HUES64 (cell line): ENCODE data around the gene GPR37. TPM values are rescaled to one million over a fixed set of nuclear protein-coding genes. Genes with fewer than 3 reads are reported as not detected.

ENCODE experiments used
- H3K27ac ChIP-seq: 2 replicates; pipeline ENCODE4 v1.7.0; 2013; ENCODE audit warnings: low read depth, low read length, inconsistent platforms
- H3K27me3 ChIP-seq: 2 replicates; pipeline ENCODE4 v1.6.1; 2013; ENCODE audit warnings: mild to moderate bottlenecking, low read length; ENCODE audit not compliant: insufficient read depth
- H3K36me3 ChIP-seq: 2 replicates; pipeline ENCODE4 v1.6.1; 2013; ENCODE audit warnings: mild to moderate bottlenecking, low read length; ENCODE audit not compliant: insufficient read depth
- H3K4me1 ChIP-seq: 2 replicates; pipeline ENCODE4 v1.6.1; 2013; ENCODE audit warnings: mild to moderate bottlenecking, low read length, moderate library complexity; ENCODE audit not compliant: insufficient read depth
- H3K4me3 ChIP-seq: 2 replicates; pipeline ENCODE4 v1.5.1; 2013; ENCODE audit warnings: mild to moderate bottlenecking, low read length, moderate library complexity
- H3K9ac ChIP-seq: 2 replicates; pipeline ENCODE4 v1.6.1; 2013; ENCODE audit warnings: mild to moderate bottlenecking, low read depth, low read length
- H3K9me3 ChIP-seq: 2 replicates; pipeline ENCODE4 v1.6.1; 2013; ENCODE audit warnings: low read depth, low read length; ENCODE audit not compliant: insufficient read depth
- WGBS: fragments of 150-250, 120-280 bp; methylation state at CpG from one replicate; pipeline ENCODE4 v1.1.7; 2013; ENCODE audit warnings: missing lambda C conversion rate; 5-methylcytosine and 5-hydroxymethylcytosine counted together
- polyA plus RNA-seq, 2 experiments: library from polyadenylated mRNA; stranded (reverse); fragments of 50-300 nt; gene quantifications; one replicate each; pipeline ENCODE4 v1.2.3, GENCODE V29; 2013

GPR37 gene
- polyA plus RNA-seq (2013, experiment 1 of 2), result 4.8 TPM
- polyA plus RNA-seq (2013, experiment 2 of 2), result 5.2 TPM

- no peaks in the 10 kb centered on the region for H3K9me3 ChIP-seq
- peaks cover 5% of the 10 kb centered on the region for H3K4me1 ChIP-seq
- H3K27ac ChIP-seq, result peak within 1 kb of the TSS; percentile 31; the same call in 1 of the 2 replicates
- H3K9ac ChIP-seq, result peak within 1 kb of the TSS; percentile 66
- peak within 1 kb of the TSS; percentile 87 for H3K4me3 ChIP-seq
- WGBS, result under 1% methylated on average over 78 of the region's 81 CpGs
- peaks cover 35% of the 10 kb centered on the region for H3K27me3 ChIP-seq
- no peaks in the 10 kb centered on the region for H3K36me3 ChIP-seq
Measured at GRCh38 chr7:124765401-124766352, at the start of gene GPR37. GPR37 (minus strand) TSS chr7:124765792; CDS start chr7:124764976, 816 bp downstream.

GRCh38 chr7:124813994-124814798 lies 48.6 kb upstream of the GPR37 start:
- Histone ChIP-seq H3K4me1 (peaks cover 37% of the 10 kb centered on the region), H3K9ac (no peak overlapping the region), H3K36me3 (no peaks in the 10 kb centered on the region), H3K9me3 (no peaks in the 10 kb centered on the region), H3K27ac (no peak overlapping the region), H3K4me3 (no peak overlapping the region), H3K27me3 (no peaks in the 10 kb centered on the region)
- WGBS, result 92% methylated on average over 2 of the region's 2 CpGs

DNA sequence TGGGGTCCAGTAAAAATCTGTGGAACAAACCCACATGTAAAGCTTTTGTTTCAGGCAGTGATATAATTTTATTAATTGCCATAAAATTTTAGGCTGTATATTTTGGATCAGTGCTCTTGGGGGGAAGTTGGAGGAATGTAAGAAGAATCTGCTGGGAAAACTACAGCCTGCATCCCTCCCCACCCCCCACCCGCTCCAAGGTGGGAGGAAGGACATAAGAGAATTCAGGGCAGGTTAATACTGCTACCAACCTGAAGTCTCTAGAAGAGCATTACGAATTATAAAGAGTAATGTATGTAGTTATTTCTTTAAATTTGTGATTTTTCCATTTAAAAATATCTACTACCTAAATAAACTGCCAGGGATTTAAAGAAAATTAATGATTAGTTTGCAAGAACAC lies 47.2 kb upstream of the GPR37 start:
- WGBS, result no CpG with 5 or more reads among the region's 2 CpGs
- Histone ChIP-seq H3K27ac (0 out of 2 replicates have a peak overlapping the region, but pooled peaks have one; percentile 33), H3K36me3 (no peaks in the 10 kb centered on the region)

GRCh38 chr7:124811341-124811740 lies 45.7 kb upstream of the GPR37 start:
- Histone ChIP-seq H3K9me3 (no peaks in the 10 kb centered on the region), H3K27me3 (no peaks in the 10 kb centered on the region), H3K36me3 (no peaks in the 10 kb centered on the region), H3K27ac (no peak overlapping the region), H3K4me1 (peaks cover 43% of the 10 kb centered on the region), H3K9ac (no peak overlapping the region), H3K4me3 (no peak overlapping the region)
- 95% methylated on average over 1 of the region's 1 CpG for whole genome bisulfite sequencing

More for the DNA sequence above, 47.2 kb upstream of the GPR37 start:
- Histone ChIP-seq H3K4me1 (peaks cover 43% of the 10 kb centered on the region), H3K9ac (no peak overlapping the region), H3K27me3 (no peaks in the 10 kb centered on the region), H3K9me3 (no peaks in the 10 kb centered on the region), H3K4me3 (no peak overlapping the region)

GRCh38 chr7:124810605-124811004 lies 45.0 kb upstream of the GPR37 start:
- Histone ChIP-seq H3K36me3 (no peaks in the 10 kb centered on the region), H3K27me3 (no peaks in the 10 kb centered on the region), H3K27ac (peak overlapping the region; percentile 68; the same call in 1 of the 2 replicates), H3K4me3 (no peak overlapping the region), H3K9me3 (no peaks in the 10 kb centered on the region), H3K9ac (no peak overlapping the region), H3K4me1 (peaks cover 47% of the 10 kb centered on the region)
- WGBS, result 55% methylated on average over 3 of the region's 3 CpGs

DNA sequence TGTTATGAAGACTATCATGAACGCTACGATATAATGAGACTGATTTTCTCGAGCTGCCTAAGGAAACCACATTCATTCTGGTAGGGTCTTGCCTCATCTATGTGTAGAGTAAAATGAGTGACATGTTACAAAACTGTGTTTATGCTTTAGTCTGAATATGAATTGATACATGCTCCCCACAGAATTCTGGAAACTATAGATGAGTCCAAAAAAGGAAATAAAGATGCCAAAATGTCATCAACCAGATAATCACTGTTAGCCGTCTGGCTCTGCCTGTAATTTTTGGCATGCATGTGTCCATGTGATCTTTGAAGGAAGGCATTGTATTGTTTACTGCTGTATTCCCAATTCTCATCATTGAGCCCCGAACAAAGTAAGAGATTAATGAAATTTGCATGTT lies 42.6 kb upstream of the GPR37 start:
- WGBS, result 92% methylated on average over 5 of the region's 5 CpGs
- H3K9ac ChIP-seq, result no peak overlapping the region

GRCh38 chr7:124801330-124801895 lies 35.8 kb upstream of the GPR37 start:
- Histone ChIP-seq H3K4me3 (no peak overlapping the region), H3K27ac (no peak overlapping the region), H3K4me1 (peaks cover 15% of the 10 kb centered on the region; the same call in 1 of the 2 replicates), H3K9me3 (no peaks in the 10 kb centered on the region), H3K9ac (no peak overlapping the region), H3K27me3 (no peaks in the 10 kb centered on the region), H3K36me3 (no peaks in the 10 kb centered on the region)
- WGBS, result no CpG with 5 or more reads among the region's 1 CpG

More for the DNA sequence above, 42.6 kb upstream of the GPR37 start:
- H3K27ac ChIP-seq, result no peak overlapping the region
- no peaks in the 10 kb centered on the region for H3K27me3 ChIP-seq
- H3K9me3 ChIP-seq, result no peaks in the 10 kb centered on the region
- H3K4me1 ChIP-seq, result peaks cover 50% of the 10 kb centered on the region
- no peaks in the 10 kb centered on the region for H3K36me3 ChIP-seq
- no peak overlapping the region for H3K4me3 ChIP-seq

- Histone ChIP-seq H3K36me3 (no peaks in the 10 kb centered on the region), H3K27ac (no peak overlapping the region), H3K27me3 (no peaks in the 10 kb centered on the region), H3K9ac (no peak overlapping the region), H3K4me3 (no peak overlapping the region), H3K9me3 (no peaks in the 10 kb centered on the region), H3K4me1 (peaks cover 9% of the 10 kb centered on the region; the same call in 1 of the 2 replicates)
- WGBS, result 78% methylated on average over 2 of the region's 2 CpGs
Measured at GRCh38 chr7:124800386-124800785, 34.8 kb upstream of the GPR37 start.

DNA sequence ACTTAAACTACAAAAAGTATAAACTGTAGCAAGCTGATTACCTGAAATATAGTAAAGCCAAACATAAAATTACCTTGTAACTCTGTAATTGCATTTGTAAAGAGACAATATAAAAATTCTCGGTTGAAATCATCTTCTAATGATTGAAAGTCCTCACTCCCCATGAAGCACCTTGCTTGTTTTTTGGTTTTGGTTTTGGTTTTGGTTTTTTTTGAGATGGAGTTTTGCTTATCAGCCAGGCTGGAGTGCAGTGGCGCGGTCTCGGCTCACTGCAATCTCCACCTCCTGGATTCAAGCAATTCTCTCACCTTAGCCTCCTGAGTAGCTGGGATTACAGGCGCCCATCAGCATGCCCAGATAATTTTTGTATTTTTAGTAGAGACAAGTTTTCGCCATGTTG lies 33.9 kb upstream of the GPR37 start:
- Histone ChIP-seq H3K4me1 (0 out of 2 replicates have a peak, but pooled peaks cover 1% of the 10 kb centered on the region), H3K27ac (no peak overlapping the region), H3K9ac (no peak overlapping the region), H3K9me3 (no peaks in the 10 kb centered on the region), H3K36me3 (no peaks in the 10 kb centered on the region), H3K27me3 (no peaks in the 10 kb centered on the region), H3K4me3 (no peak overlapping the region)
- WGBS, result 94% methylated on average over 6 of the region's 6 CpGs

DNA sequence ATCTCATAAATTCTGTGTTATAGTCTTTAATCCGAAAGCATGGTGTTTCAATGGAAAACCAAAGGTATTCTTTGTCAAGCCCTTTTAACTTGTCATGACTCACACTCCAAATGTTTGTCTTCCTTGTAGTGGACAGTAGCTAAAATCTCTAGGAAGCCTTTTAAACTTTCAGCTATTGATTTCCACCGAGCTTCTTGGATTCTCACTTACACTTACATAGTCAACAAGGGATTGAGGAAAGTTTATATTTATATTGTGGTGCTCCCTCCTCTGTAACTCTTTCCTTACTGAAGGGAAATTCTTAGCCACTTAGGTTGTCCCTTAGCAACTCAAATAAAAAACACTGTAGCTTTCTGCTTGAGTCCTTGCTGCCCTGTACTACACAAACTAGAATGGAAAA lies 31.2 kb upstream of the GPR37 start:
- no peak overlapping the region for H3K9ac ChIP-seq
- H3K9me3 ChIP-seq, result no peaks in the 10 kb centered on the region
- H3K27me3 ChIP-seq, result no peaks in the 10 kb centered on the region
- no peak overlapping the region for H3K27ac ChIP-seq
- H3K4me3 ChIP-seq, result no peak overlapping the region
- no peaks in the 10 kb centered on the region for H3K36me3 ChIP-seq
- WGBS, result 92% methylated on average over 1 of the region's 2 CpGs
- no peaks in the 10 kb centered on the region for H3K4me1 ChIP-seq
